ENCODE data around the gene PNPLA2.

Gene PNPLA2

DNA sequence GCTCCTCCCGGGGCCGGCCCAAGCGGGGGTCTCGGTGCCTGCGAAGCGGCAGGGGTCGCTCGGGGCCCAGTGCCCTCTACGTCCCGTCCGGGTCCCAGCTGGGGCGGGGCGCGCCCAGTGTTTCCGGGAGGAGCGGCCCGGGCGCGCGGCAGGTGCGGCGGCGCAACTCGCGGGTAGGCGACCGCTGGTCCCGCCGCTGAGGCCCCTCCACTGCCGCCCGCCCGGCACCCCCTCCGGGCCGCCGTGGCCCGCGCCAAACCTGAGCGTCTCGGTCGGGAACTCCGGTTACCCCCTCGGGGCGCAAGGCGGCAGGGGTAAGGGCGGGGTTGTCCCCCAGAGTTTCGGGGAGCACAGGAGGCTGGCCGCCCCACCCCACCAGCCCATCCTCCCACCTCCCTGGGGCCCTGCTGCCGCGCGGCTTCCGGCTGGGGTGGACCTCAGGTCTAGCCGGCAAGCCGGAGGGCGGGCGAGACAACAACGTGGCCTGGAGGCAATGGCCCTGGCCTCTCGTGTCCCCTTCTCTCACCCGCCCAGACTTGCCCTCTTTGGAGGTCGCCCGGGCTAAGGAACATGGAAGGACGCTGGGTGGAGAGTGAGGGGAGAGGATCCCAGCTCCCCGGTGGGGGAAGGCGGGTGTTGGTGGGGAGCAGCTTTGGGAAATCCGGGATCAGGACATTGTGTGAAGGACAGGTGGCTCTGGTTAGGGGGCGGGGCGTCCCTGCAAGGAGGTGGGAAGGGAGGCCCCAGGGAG is 8.6 kb downstream of the PNPLA2 start:
- no peak for DNase-seq (ENCODE audit: low read depth)
- H3K4me3 ChIP-seq (ENCODE audit: low read length): no peak overlapping the region
- TF ChIP-seq, protein P1, sequence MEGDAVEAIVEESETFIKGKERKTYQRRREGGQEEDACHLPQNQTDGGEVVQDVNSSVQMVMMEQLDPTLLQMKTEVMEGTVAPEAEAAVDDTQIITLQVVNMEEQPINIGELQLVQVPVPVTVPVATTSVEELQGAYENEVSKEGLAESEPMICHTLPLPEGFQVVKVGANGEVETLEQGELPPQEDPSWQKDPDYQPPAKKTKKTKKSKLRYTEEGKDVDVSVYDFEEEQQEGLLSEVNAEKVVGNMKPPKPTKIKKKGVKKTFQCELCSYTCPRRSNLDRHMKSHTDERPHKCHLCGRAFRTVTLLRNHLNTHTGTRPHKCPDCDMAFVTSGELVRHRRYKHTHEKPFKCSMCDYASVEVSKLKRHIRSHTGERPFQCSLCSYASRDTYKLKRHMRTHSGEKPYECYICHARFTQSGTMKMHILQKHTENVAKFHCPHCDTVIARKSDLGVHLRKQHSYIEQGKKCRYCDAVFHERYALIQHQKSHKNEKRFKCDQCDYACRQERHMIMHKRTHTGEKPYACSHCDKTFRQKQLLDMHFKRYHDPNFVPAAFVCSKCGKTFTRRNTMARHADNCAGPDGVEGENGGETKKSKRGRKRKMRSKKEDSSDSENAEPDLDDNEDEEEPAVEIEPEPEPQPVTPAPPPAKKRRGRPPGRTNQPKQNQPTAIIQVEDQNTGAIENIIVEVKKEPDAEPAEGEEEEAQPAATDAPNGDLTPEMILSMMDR (conservative IDR thresholded peaks at IDR 0.05; ENCODE audit: low read length): no peak

DNA sequence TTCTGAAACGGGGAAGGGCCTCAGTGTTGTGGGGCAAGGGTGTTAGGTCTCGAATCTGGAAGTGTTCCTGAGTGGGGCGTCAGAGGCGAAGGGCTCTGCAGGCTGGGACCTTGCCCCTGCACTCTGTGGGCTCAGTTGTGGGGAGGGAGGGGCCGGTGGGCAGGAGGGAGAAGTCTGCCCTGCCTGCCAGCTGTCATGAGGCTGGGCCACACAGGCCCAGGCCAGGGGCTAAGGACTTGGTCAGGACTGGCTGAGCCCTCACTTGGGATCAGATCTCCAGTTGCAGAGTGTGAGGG is 9.1 kb downstream of the PNPLA2 start, which contains the start of gene CRACR2B:
CRACR2B (plus strand) TSS at position 23 of the 296 bp plus-strand sequence. CDS start 689 bp downstream, outside the sequence.
- TF ChIP-seq, protein P1 (conservative IDR thresholded peaks at IDR 0.05; ENCODE audit: low read length): no peak
- no peak within 1 kb of the TSS for H3K4me3 ChIP-seq (ENCODE audit: low read length)
- no peak for DNase-seq (ENCODE audit: low read depth)

DNA sequence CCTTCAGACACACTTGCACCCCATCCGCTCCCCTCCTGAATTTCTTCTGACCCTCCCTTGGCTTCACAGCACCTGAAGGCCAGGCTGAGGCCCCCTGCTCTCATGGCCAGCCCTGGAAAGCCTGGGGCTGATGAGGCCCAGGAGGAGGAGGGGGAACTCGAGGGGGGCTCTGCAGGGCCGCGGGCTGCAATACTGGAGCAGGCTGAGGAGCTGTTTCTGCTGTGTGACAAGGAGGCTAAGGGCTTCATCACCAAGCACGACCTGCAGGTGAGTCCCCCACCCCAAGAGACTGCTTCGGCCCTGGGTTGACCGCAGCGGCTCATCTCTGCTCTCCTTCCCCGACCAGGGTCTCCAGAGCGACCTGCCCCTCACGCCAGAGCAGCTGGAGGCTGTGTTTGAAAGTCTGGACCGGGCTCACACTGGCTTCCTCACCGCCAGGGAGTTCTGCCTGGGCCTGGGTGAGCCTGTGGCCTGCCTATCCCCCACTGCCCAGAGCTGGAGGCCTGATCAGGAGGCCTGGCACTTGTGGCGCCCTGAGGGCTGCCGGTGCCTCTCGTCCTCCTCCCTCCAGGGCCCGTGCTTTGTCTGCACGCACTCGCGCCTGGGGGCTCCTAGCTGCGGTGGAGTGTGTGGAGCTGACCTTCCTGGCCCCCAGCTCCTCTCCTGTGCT is 9.9 kb downstream of the PNPLA2 start:
- TF ChIP-seq, protein P1 (conservative IDR thresholded peaks at IDR 0.05; ENCODE audit: low read length): no peak
- H3K4me3 ChIP-seq (ENCODE audit: low read length): no peak overlapping the region
- no peak for DNase-seq (ENCODE audit: low read depth)

DNA sequence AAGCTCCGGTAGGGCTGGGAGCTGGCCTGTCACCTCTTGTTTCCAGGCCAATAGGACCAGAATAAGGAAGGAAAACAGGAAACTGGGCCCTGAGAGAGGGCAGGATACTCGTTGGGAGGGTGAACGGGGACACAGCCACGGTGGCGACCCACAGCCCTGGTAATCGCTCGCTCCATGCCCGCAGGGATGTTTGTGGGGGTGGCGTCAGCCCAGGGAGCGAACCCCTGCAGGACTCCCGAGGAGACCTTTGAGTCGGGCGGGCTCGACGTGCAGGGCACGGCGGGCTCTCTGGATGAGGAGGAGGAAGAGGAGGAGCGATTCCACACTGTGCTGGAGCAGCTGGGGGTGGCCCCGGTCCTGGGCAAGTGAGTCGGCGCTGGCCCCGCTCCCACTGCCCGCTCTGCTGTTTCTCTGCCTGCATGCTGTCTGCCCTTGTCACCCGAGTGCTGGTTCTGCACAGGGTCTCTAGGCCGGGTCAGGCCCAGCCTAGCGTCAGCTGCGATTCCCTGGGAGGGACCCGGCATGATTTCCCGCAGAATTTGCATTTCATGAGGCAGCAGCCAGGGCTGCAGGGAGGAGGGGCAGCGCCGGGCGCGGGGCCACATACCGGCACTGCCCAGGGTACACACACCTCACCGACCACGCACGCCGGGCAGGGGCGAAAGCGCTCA is 10.6 kb downstream of the PNPLA2 start:
- no peak for DNase-seq (ENCODE audit: low read depth)

GRCh38 chr11:829847-830294 is 11.2 kb downstream of the PNPLA2 start:
- TF ChIP-seq, protein P1 (conservative IDR thresholded peaks at IDR 0.05; ENCODE audit: low read length): no peak
- no peak for DNase-seq (ENCODE audit: low read depth)
- H3K4me3 ChIP-seq (ENCODE audit: low read length): no peak overlapping the region; the same call in 1 of the 2 replicates

More for the DNA sequence above, 10.6 kb downstream of the PNPLA2 start:
- no peak overlapping the region for H3K4me3 ChIP-seq (ENCODE audit: low read length)
- TF ChIP-seq, protein P1 (conservative IDR thresholded peaks at IDR 0.05; ENCODE audit: low read length): no peak

- TF ChIP-seq, protein P1 (conservative IDR thresholded peaks at IDR 0.05; ENCODE audit: low read length): no peak
- peak; percentile 40 for DNase-seq (ENCODE audit: low read depth)
- peak overlapping the region; percentile 29 for H3K4me3 ChIP-seq (ENCODE audit: low read length)
Observed at GRCh38 chr11:830295-831117, 11.8 kb downstream of the PNPLA2 start.
